Activated CD8-positive, alpha-beta T cell treated with anti-CD3 and anti-CD28 coated beads for 36 hours (primary cell): ENCODE data around the gene HSPA12A. TPM values are rescaled to one million over a fixed set of nuclear protein-coding genes. Genes with fewer than 3 reads are reported as not detected.

Experiments used
- ATAC-seq: fragments of 200-7000 bp; cut with Tn5 transposase; one replicate; pipeline ENCODE4 v1.10.0; 2021; ENCODE audit warnings: mild to moderate bottlenecking, moderate library complexity
- CTCF ChIA-PET: fragments of 350-600 bp; sonication (Branson Sonifier 250); formaldehyde crosslinking; loops from one replicate; lab custom pipeline; 2021; ENCODE audit warnings: antibody characterized with exemption; lab: Charles Lee
- POLR2A ChIA-PET: fragments of 350-600 bp; sonication (Branson Sonifier 250); formaldehyde crosslinking; loops from one replicate; lab custom pipeline; 2021; ENCODE audit warnings: antibody characterized with exemption; lab: Charles Lee
- DNase-seq: peaks from one replicate; pipeline ENCODE4 v3.0.0-alpha.2; 2020
- H3K27ac Mint-ChIP-seq: one replicate; pipeline ENCODE4 v1.8.0; 2021; ENCODE audit warnings: mild to moderate bottlenecking, mixed read lengths
- H3K27me3 Mint-ChIP-seq: one replicate; pipeline ENCODE4 v1.8.0; 2021; ENCODE audit warnings: mixed read lengths
- H3K36me3 Mint-ChIP-seq: one replicate; pipeline ENCODE4 v1.8.0; 2021; ENCODE audit warnings: low read depth, mixed read lengths
- H3K4me1 Mint-ChIP-seq: one replicate; pipeline ENCODE4 v1.8.0; 2021; ENCODE audit warnings: low read depth, mixed read lengths
- H3K4me3 Mint-ChIP-seq: one replicate; pipeline ENCODE4 v1.8.0; 2021; ENCODE audit warnings: mild to moderate bottlenecking, moderate library complexity, mixed read lengths
- H3K9me3 Mint-ChIP-seq: one replicate; pipeline ENCODE4 v1.8.0; 2021; ENCODE audit warnings: mixed read lengths
- CTCF ChIP-seq: fragments of 200-600 bp; IDR thresholded peaks from one replicate; pipeline ENCODE4 v1.8.0; 2022; ENCODE audit warnings: antibody characterized with exemption, mild to moderate bottlenecking
- intact Hi-C: fragments of 100-400 bp; cut with micrococcal nuclease; formaldehyde crosslinking; loops from one replicate; pipeline ENCODE4 v1.10.0; 2022
- total RNA-seq, 2 experiments: library from RNA; stranded (reverse); gene quantifications; one replicate each; pipeline ENCODE4 v1.2.3, GENCODE V29; 2021

HSPA12A gene
- total RNA-seq, 2 experiments from 2014 or later = 0.07 TPM; not detected in 1

GRCh38 chr10:116771101-116771958, 29.0 kb upstream of the HSPA12A start:
- H3K4me1 Mint-ChIP-seq = no peaks in the 10 kb centered on the region
- no peak for TF ChIP-seq CTCF
- no peak overlapping the region for H3K27ac Mint-ChIP-seq
- H3K9me3 Mint-ChIP-seq = no peaks in the 10 kb centered on the region
- ChIA-PET POLR2A (no interaction called here), CTCF (interaction anchor here (1.2 kb wide), 1 partner anchor 17 kb away, joined by 4 read pairs; no protein-coding TSS in a partner anchor)
- intact Hi-C loops = no loop called here
- no peaks in the 10 kb centered on the region for H3K36me3 Mint-ChIP-seq
- no peak for ATAC-seq
- H3K4me3 Mint-ChIP-seq = no peak overlapping the region
- no peak for DNase-seq
- peaks cover 21% of the 10 kb centered on the region for H3K27me3 Mint-ChIP-seq

GRCh38 chr10:116770281-116770680, 27.9 kb upstream of the HSPA12A start:
- Mint-ChIP-seq H3K27me3 (peaks cover 25% of the 10 kb centered on the region), H3K4me1 (no peaks in the 10 kb centered on the region), H3K27ac (no peak overlapping the region), H3K9me3 (no peaks in the 10 kb centered on the region), H3K4me3 (no peak overlapping the region), H3K36me3 (no peaks in the 10 kb centered on the region)
- TF ChIP-seq CTCF = no peak
- ChIA-PET CTCF (no interaction called here), POLR2A (no interaction called here)
- ATAC-seq (no peak), DNase-seq (no peak)
- intact Hi-C loops = no loop called here

- Mint-ChIP-seq H3K27me3 (peaks cover 27% of the 10 kb centered on the region), H3K9me3 (no peaks in the 10 kb centered on the region), H3K27ac (no peak overlapping the region), H3K4me3 (no peak overlapping the region), H3K36me3 (no peaks in the 10 kb centered on the region), H3K4me1 (no peaks in the 10 kb centered on the region)
- no peak for TF ChIP-seq CTCF
- POLR2A ChIA-PET = no interaction called here
- DNase-seq (no peak), ATAC-seq (no peak)
- intact Hi-C loops = loop anchor here (5.0 kb wide), 1 partner anchor 82 kb away; no protein-coding TSS in a partner anchor
- CTCF ChIA-PET = no interaction called here
Measured at GRCh38 chr10:116769791-116770190, 27.4 kb upstream of the HSPA12A start.

- ChIA-PET CTCF (no interaction called here), POLR2A (no interaction called here)
- Mint-ChIP-seq H3K4me3 (no peak overlapping the region), H3K9me3 (no peaks in the 10 kb centered on the region), H3K27ac (no peak overlapping the region), H3K27me3 (peaks cover 28% of the 10 kb centered on the region), H3K4me1 (no peaks in the 10 kb centered on the region), H3K36me3 (no peaks in the 10 kb centered on the region)
- intact Hi-C loops = loop anchor here (5.0 kb wide), 1 partner anchor 82 kb away; no protein-coding TSS in a partner anchor
- ATAC-seq (no peak), DNase-seq (no peak)
- TF ChIP-seq CTCF = no peak
Measured at GRCh38 chr10:116769368-116769767, 27.0 kb upstream of the HSPA12A start.

- POLR2A ChIA-PET = no interaction called here
- TF ChIP-seq CTCF = no peak
- no peak overlapping the region for H3K4me3 Mint-ChIP-seq
- no peak overlapping the region for H3K27ac Mint-ChIP-seq
- no peaks in the 10 kb centered on the region for H3K4me1 Mint-ChIP-seq
- no peaks in the 10 kb centered on the region for H3K9me3 Mint-ChIP-seq
- ATAC-seq (no peak), DNase-seq (no peak)
- H3K27me3 Mint-ChIP-seq = peaks cover 28% of the 10 kb centered on the region
- CTCF ChIA-PET = no interaction called here
- H3K36me3 Mint-ChIP-seq = no peaks in the 10 kb centered on the region
- intact Hi-C loops = loop anchor here (5.0 kb wide), 1 partner anchor 81 kb away; no protein-coding TSS in a partner anchor
Measured at GRCh38 chr10:116768786-116769185, 26.4 kb upstream of the HSPA12A start.
